HG02588 (cell line): ENCODE data around the gene TSPAN18.

Experiments used
- ATAC-seq: cut with Tn5 transposase; IDR thresholded peaks from one replicate; pipeline ENCODE4 v1.9.1; 2021; ENCODE audit warnings: mild to moderate bottlenecking, moderate library complexity; ENCODE audit not compliant: unreplicated experiment

Gene TSPAN18

DNA sequence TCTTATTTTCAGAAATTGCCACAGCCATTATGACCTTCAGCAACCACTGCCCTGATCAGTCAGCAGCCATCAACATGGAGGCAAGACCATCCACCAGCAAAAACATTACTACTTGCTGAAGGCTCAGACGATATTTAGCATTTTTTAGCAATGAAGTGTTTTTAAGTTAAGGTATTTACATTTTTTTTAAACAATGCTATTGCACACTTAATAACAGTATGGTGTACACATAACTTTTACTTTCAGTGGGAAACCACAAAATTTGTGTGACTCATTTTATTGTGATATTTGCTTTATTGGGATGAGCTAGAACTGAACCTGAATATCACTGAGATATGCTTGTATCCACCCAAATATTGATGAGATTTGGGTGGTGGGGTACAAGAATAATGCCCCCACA is 110.9 kb downstream of the TSPAN18 start:
- ATAC-seq: no peak

DNA sequence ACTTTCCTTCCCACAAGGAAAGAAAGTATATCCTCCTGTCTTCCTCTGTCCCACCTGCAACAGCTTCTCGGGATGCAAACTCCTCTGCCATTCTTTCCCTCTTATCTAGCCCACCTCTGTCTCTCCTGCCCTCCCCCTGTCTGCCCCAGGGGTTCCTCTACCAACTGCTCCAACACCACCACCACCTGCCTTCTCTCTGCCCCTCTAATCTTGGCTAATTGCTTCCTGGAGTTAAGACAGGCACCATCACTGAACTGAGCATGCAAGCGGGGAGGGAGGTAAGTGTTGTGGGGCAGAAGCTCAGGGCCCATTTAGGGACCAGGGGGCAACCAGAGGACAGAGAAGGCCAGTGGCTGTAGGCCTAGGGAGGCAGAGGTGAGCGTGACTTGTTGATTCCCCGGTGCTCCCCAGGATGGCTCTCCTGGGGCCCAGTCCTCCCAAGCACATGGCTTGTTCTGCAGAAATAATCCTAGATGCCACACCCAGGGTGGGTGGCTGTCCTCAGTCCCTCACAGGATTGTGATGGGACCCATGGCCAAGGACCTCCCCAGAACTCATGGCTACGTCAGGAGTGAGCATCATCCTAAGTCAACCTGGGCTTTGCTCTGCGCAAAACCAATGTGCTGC is 112.8 kb downstream of the TSPAN18 start:
- no peak for ATAC-seq

DNA sequence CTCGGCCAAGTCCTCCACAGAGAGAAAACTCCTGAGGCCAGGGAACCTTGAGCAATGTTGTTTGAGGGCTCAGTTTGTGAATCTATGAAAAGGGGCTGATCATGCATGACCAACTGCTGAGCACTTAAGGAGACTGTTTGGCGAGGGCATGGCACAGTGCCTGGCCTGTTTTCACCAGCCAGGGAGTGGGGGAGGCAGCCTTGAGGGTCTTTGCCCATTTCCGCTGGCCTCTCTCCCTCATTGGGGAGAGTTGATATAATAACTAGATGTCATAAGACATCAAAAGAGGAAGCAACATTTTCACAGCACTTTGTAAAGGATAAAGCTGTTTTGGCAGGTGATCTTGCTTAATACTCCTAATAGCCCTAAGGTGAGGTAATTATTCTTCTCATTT is 113.3 kb downstream of the TSPAN18 start:
- ATAC-seq: no peak

GRCh38 chr11:44840521-44841251 is 113.9 kb downstream of the TSPAN18 start:
- ATAC-seq: no peak

DNA sequence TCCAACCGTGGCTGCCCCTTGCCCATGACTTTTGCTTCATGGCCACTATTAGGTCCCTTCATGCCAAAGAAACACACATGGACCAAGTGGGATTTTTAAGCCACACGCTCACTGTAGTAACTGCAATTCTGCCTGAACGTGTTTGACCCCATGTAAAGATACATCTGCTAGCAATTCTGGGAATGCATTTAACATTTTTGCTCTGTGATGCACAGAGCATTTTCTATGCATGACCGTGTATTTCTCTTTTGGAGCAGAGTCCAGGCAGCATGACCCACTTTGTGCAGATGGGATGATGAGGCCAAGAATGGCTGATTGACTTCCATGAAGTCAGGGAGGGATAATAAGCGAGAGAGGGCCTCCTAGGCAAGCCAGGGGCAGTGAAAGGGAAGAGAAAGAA is 115.5 kb downstream of the TSPAN18 start:
- ATAC-seq: no peak

DNA sequence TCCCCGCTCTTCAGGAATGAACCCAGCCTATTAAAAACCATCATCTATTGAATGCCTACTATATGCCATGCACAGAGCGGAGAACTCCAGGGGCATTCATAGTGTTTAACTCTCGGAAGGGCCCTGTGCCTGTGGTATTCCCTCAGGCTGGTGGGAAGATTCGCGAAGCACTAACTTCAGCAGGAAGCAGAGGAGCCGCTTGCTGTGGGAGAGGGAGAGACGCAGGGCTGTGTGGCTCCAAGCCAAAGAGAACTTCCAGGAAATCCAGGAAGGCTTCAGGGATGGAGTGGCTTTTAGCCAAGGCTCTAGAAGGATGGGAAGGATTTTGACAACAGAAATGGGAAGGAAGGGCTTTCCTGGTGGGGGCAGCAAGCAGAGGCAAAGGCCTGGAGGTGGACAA is 120.1 kb downstream of the TSPAN18 start:
- ATAC-seq: no peak

GRCh38 chr11:44847316-44847715 is 120.6 kb downstream of the TSPAN18 start:
- ATAC-seq: no peak

DNA sequence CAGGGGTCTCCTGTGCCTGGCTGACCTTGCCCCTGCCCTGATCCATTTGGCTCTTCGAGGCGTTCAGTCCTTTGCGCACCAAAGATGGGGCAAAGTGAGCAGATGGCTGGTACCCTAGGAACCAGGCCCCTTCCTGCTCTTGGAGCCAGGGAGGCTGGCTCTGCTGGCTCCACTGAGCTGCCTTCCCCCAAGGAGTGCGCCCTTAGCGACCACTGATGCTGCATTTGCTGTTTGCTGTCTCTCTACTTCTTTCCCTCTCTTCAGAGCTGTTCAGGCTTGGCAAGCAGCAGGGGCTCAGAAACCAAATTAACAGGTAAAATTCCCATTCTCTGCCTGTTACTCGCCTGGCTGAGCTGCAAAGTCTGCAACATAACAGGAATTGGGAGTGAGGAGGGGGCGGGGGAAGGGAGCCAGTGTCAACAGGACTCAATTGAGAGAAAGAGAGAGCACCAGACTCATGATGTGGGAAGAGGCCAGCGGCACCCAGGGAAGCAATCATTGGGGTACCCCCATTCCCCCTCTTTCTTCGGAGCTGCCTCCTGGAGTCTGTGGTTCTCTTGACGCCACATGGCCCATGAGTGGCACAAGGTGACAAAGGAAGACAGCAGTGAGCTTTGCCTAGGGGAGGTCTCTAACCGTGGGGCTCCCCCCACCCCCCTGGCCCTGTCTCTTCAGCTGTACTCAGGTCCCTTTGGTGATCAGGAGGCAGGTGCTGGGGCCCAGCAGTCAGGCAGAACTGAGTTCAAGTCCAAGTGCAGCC is 121.6 kb downstream of the TSPAN18 start:
- ATAC-seq: no peak

GRCh38 chr11:44848963-44849350 is 122.2 kb downstream of the TSPAN18 start:
- ATAC-seq: no peak

GRCh38 chr11:44849424-44849823 is 122.7 kb downstream of the TSPAN18 start:
- no peak for ATAC-seq

GRCh38 chr11:44849922-44850321 is 123.2 kb downstream of the TSPAN18 start:
- no peak for ATAC-seq

- ATAC-seq: no peak
Measured at GRCh38 chr11:44851496-44851895, 124.7 kb downstream of the TSPAN18 start.

- no peak for ATAC-seq
Measured at GRCh38 chr11:44852159-44852747, 125.5 kb downstream of the TSPAN18 start.

- ATAC-seq: no peak
Measured at GRCh38 chr11:44852952-44853351, 126.2 kb downstream of the TSPAN18 start.

- ATAC-seq: no peak
Measured at GRCh38 chr11:44853666-44854065, 126.9 kb downstream of the TSPAN18 start.

DNA sequence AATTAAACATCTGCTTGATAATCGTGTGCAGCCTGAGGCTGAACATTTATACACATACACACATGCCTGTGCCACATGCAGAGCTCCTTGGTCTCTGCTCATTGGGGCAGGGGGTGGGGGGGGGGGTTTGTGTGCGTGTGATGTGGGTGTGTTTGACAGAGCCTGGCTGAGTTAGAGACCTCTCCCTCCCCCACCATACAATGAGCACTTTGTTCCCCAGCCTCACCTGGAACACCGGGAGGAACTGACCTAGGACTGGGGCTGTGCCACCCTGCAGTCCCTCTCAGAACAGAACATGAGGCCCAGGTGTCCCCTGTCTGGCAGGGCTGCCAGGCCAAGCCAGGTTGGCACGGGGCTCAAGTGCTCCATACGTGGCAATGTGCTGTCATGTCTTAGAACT is 127.3 kb downstream of the TSPAN18 start:
- no peak for ATAC-seq

DNA sequence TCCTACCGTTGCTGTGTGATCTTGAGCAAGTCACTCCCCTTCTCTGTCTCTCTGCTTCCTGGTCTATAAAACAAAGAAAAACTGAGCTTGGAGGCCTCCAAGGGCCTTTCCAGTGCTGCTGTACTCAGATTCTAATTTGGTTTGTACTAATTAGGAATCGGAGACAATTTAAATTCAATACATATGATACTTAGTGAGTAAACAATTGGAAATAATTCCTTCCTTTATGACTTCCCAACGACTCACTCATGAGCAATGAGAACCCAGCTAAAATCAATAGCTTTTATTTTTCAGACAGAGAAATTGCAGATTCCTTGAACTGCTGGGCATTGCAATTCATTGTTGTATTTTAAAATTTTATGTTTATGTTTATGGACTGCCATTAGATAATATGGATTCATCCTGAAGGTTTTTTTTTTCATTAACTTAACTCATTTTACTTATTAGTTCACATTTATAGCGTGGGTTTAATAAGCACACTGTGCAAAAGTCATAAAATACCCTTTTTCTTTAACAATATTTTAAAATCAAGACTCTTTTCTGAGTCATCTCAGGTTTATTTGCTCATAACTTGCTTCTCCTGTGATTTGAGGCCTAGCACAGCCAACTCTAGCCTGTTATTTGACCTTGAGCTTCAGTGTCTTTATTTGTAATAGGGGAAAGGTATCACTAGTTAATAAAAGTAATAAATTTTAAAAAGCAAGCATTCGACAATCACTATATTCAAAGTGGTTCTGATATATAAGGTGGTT is 128.2 kb downstream of the TSPAN18 start:
- ATAC-seq: no peak

DNA sequence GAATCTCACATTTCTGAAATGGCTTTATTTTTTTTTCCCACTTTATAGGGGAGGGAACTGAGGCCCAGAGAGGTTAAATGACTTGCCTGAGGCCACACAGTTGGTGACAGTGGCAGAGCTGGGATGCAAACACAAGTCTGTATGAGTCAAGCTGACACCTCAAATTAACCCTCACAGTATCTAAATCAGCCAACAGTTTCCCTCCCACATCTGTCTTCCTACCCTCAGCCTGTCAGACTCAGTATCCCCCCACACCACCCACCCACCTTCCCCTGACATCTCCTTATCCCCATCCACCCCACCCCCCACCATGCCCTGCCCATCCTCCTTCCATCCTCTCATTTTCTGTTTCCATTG is 128.7 kb downstream of the TSPAN18 start:
- no peak for ATAC-seq

DNA sequence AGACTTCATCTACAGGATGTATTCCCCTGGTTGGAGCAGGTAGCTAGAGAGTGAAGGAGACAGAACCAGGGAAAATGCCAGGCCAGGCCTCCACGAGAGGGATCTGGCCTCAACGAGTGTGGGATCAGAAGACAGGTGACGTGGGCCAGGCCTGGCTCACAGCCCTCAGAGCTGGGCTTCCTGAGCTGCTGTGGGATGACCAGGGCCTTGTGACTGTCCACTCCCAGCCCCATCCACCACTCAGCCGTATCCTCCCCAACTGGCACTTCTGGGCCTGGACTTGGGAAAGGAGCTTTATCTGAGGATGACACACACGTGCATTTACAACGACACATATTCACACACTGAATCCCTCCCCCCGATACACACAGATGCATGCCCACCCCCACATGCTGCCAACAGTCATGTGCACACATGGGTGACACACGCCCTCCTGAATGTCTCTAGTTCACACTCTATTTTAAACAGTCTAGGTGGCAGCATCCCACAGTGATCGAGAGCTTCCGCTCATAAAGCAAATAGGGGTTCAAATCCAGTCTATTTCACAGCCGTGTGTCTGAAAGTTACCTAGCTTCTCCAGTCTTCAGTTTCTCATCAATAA is 130.8 kb downstream of the TSPAN18 start:
- no peak for ATAC-seq

DNA sequence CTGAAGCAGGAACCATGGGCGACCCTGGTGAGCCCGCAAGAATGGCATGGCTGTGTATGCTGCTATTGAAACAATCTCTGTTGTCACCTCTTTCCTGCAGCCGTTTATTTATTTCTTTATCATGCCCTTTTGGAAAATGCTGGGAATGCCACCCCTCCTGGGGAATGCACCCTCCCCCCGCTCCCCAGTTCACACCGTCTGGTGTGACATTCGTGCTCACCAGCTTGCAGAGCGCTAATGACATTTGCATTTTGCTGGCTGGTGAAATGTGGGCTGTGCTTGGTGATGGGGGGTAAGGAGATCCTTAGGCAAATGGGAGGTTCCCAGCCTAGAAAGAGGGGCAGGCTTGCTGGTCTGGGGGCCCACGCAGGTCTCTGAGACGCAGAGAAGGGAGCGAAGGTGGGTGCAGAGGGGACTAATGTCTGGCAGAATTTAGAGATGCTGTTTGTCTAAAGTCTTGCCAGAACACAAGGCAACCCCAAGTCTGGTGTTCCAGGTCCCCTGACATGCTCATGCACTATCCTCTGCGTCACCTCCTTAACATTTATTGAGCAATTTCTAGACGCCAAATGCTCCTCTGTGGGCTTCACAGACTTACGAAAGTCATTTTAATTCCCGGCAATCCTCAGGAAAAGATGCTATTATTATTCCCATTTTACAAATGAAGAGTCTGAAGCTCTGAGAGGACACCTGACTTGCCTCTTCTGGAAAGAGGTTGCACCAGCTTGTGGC is 132.2 kb downstream of the TSPAN18 start:
- ATAC-seq: no peak
